OCI-LY3 (cell line): Measurements from ENCODE around the gene P2RY6.

ENCODE experiments used
- H2AFZ ChIP-seq: fragments of 200-600, 300-600 bp; shearing (Covaris generic); 2 replicates; pipeline ENCODE4 v1.6.0; 2014; ENCODE audit warnings: antibody characterized with exemption, low read depth, low read length
- H3K27ac ChIP-seq: fragments of 200-600, 300-600 bp; sonication (generic); 2 replicates; pipeline ENCODE4 v1.5.1; 2014; ENCODE audit warnings: mild to moderate bottlenecking, low read length, moderate library complexity, mixed read lengths
- H3K27me3 ChIP-seq: fragments of 200-600, 300-600 bp; sonication (generic); 2 replicates; pipeline ENCODE4 v1.6.1; 2014; ENCODE audit warnings: low read depth, low read length, mixed read lengths
- H3K36me3 ChIP-seq: fragments of 200-600, 300-600 bp; sonication (generic); replicated peaks from 2 replicates; pipeline ENCODE3; 2014; ENCODE audit warnings: low read depth, low read length, mixed read lengths
- H3K4me1 ChIP-seq: fragments of 300-600, 200-600 bp; sonication (generic); 2 replicates; pipeline ENCODE4 v1.6.1; 2014; ENCODE audit warnings: low read length, mixed read lengths
- H3K4me2 ChIP-seq: fragments of 200-600, 300-600 bp; sonication (generic); 2 replicates; pipeline ENCODE4 v1.6.1; 2014; ENCODE audit warnings: low read length, mixed read lengths
- H3K4me3 ChIP-seq: fragments of 300-600, 200-600 bp; sonication (generic); 2 replicates; pipeline ENCODE4 v1.5.1; 2014; ENCODE audit warnings: antibody characterized with exemption, mild to moderate bottlenecking, low read length, moderate library complexity
- H3K79me2 ChIP-seq: fragments of 300-600, 200-600 bp; shearing (Covaris generic); 2 replicates; pipeline ENCODE4 v1.6.1; 2014; ENCODE audit warnings: mild to moderate bottlenecking, low read length, mixed read lengths
- H3K9ac ChIP-seq: fragments of 300-600, 200-600 bp; shearing (Covaris generic); 2 replicates; pipeline ENCODE4 v1.6.0; 2014; ENCODE audit warnings: mild to moderate bottlenecking, low read length, moderate library complexity
- H3K9me3 ChIP-seq: fragments of 200-600, 300-600 bp; shearing (Covaris generic); 2 replicates; pipeline ENCODE4 v1.6.1; 2014; ENCODE audit warnings: low read length, mixed read lengths; ENCODE audit not compliant: insufficient read depth
- H4K20me1 ChIP-seq: fragments of 200-600, 300-600 bp; sonication (generic); 2 replicates; pipeline ENCODE4 v1.6.1; 2016; ENCODE audit warnings: low read length, mixed read lengths; ENCODE audit not compliant: insufficient read depth
- EZH2phosphoT487 ChIP-seq: fragments of 200-600 bp; shearing (Covaris generic); IDR thresholded peaks from 2 replicates; pipeline ENCODE4 v1.6.1; 2018; ENCODE audit warnings: antibody characterized with exemption, mixed run types, low read depth
- TF ChIP-seq, protein P1 (sequence below): fragments of 200-600, 300-600 bp; sonication (generic); IDR thresholded peaks from 2 replicates; pipeline ENCODE4 v1.5.1; 2014; ENCODE audit warnings: antibody characterized with exemption, low read length, low read depth

Gene P2RY6

DNA sequence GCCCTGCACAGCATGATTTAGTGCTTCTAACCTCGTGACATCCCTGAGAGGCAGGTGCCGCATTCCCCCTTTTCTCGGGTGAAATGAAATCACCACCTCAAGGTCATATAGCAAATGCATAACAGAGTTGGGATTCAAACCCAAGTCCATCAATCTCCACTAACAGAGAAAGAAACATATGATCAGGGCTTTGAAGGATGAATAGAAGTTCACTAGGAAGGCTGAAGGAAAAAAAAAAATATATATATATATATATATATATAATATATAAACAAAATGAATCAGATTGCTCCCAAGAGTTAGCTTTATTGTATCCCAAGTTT is 23.8 kb downstream of the P2RY6 start:
- no peak overlapping the region for H3K4me3 ChIP-seq
- no peaks in the 10 kb centered on the region for H3K9me3 ChIP-seq
- H3K9ac ChIP-seq, result no peak overlapping the region
- H3K36me3 ChIP-seq, result peaks cover 40% of the 10 kb centered on the region
- peak overlapping the region; percentile 16; the same call in 1 of the 2 replicates for H3K27ac ChIP-seq
- TF ChIP-seq EZH2phosphoT487, result no peak
- TF ChIP-seq, protein P1, sequence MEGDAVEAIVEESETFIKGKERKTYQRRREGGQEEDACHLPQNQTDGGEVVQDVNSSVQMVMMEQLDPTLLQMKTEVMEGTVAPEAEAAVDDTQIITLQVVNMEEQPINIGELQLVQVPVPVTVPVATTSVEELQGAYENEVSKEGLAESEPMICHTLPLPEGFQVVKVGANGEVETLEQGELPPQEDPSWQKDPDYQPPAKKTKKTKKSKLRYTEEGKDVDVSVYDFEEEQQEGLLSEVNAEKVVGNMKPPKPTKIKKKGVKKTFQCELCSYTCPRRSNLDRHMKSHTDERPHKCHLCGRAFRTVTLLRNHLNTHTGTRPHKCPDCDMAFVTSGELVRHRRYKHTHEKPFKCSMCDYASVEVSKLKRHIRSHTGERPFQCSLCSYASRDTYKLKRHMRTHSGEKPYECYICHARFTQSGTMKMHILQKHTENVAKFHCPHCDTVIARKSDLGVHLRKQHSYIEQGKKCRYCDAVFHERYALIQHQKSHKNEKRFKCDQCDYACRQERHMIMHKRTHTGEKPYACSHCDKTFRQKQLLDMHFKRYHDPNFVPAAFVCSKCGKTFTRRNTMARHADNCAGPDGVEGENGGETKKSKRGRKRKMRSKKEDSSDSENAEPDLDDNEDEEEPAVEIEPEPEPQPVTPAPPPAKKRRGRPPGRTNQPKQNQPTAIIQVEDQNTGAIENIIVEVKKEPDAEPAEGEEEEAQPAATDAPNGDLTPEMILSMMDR, result no peak
- no peak overlapping the region for H3K4me2 ChIP-seq
- peaks cover 43% of the 10 kb centered on the region for H3K79me2 ChIP-seq
- H3K4me1 ChIP-seq, result peaks cover 20% of the 10 kb centered on the region
- H2AFZ ChIP-seq, result no peak overlapping the region
- no peaks in the 10 kb centered on the region for H3K27me3 ChIP-seq
- H4K20me1 ChIP-seq, result peaks cover 64% of the 10 kb centered on the region

DNA sequence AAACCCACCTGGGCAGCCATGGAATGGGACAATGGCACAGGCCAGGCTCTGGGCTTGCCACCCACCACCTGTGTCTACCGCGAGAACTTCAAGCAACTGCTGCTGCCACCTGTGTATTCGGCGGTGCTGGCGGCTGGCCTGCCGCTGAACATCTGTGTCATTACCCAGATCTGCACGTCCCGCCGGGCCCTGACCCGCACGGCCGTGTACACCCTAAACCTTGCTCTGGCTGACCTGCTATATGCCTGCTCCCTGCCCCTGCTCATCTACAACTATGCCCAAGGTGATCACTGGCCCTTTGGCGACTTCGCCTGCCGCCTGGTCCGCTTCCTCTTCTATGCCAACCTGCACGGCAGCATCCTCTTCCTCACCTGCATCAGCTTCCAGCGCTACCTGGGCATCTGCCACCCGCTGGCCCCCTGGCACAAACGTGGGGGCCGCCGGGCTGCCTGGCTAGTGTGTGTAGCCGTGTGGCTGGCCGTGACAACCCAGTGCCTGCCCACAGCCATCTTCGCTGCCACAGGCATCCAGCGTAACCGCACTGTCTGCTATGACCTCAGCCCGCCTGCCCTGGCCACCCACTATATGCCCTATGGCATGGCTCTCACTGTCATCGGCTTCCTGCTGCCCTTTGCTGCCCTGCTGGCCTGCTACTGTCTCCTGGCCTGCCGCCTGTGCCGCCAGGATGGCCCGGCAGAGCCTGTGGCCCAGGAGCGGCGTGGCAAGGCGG is 24.5 kb downstream of the P2RY6 start:
- Histone ChIP-seq H3K9ac (no peak overlapping the region), H3K4me3 (no peak overlapping the region), H3K9me3 (no peaks in the 10 kb centered on the region), H3K4me1 (peaks cover 20% of the 10 kb centered on the region), H3K27ac (no peak overlapping the region), H3K36me3 (peaks cover 33% of the 10 kb centered on the region), H3K27me3 (no peaks in the 10 kb centered on the region), H3K79me2 (peaks cover 36% of the 10 kb centered on the region), H4K20me1 (peaks cover 56% of the 10 kb centered on the region), H3K4me2 (no peak overlapping the region), H2AFZ (no peak overlapping the region)
- TF ChIP-seq, protein P1, result no peak
- TF ChIP-seq EZH2phosphoT487, result no peak

DNA sequence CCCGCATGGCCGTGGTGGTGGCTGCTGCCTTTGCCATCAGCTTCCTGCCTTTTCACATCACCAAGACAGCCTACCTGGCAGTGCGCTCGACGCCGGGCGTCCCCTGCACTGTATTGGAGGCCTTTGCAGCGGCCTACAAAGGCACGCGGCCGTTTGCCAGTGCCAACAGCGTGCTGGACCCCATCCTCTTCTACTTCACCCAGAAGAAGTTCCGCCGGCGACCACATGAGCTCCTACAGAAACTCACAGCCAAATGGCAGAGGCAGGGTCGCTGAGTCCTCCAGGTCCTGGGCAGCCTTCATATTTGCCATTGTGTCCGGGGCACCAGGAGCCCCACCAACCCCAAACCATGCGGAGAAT is 25.1 kb downstream of the P2RY6 start:
- peaks cover 33% of the 10 kb centered on the region for H3K36me3 ChIP-seq
- no peaks in the 10 kb centered on the region for H3K9me3 ChIP-seq
- no peaks in the 10 kb centered on the region for H3K27me3 ChIP-seq
- peaks cover 20% of the 10 kb centered on the region for H3K4me1 ChIP-seq
- H3K9ac ChIP-seq, result no peak overlapping the region
- peaks cover 51% of the 10 kb centered on the region for H4K20me1 ChIP-seq
- no peak overlapping the region for H3K27ac ChIP-seq
- TF ChIP-seq EZH2phosphoT487, result no peak
- TF ChIP-seq, protein P1, result no peak
- no peak overlapping the region for H3K4me2 ChIP-seq
- H3K4me3 ChIP-seq, result no peak overlapping the region
- peaks cover 30% of the 10 kb centered on the region for H3K79me2 ChIP-seq
- H2AFZ ChIP-seq, result no peak overlapping the region

DNA sequence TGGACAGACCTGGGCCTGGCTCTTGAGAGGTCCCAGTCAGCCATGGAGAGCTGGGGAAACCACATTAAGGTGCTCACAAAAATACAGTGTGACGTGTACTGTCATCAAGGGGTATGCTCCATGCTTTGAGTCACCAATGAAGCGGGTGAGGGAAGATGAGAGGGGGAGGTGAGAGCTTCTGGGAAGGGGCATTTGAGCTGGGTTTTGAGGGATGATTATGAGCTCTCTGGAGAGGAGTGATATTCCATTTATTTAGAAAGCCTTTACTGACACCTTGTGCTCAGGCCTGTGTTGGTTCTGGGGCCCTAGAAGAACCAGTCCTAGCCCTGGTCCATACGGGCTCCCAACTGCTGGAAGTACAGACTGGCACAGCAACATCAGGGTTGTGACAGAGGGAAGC is 25.6 kb downstream of the P2RY6 start:
- Histone ChIP-seq H3K27ac (no peak overlapping the region), H4K20me1 (peaks cover 47% of the 10 kb centered on the region), H3K4me1 (peaks cover 20% of the 10 kb centered on the region), H3K79me2 (peaks cover 26% of the 10 kb centered on the region), H3K4me2 (no peak overlapping the region), H3K9ac (no peak overlapping the region), H2AFZ (no peak overlapping the region), H3K36me3 (peaks cover 33% of the 10 kb centered on the region), H3K4me3 (no peak overlapping the region), H3K27me3 (no peaks in the 10 kb centered on the region), H3K9me3 (no peaks in the 10 kb centered on the region)
- TF ChIP-seq, protein P1, result no peak
- no peak for TF ChIP-seq EZH2phosphoT487
